Activated CD4-positive, alpha-beta T cell treated with anti-CD3 and anti-CD28 coated beads, Interleukin-2, amount 50 U/mL, for 4 hours (primary cell): ENCODE measurements around the gene MDH1.

ENCODE experiments used
- DNase-seq, 2 experiments: peaks; one replicate each; pipeline ENCODE4 v3.0.0-alpha.2; 2020

MDH1 gene

DNA sequence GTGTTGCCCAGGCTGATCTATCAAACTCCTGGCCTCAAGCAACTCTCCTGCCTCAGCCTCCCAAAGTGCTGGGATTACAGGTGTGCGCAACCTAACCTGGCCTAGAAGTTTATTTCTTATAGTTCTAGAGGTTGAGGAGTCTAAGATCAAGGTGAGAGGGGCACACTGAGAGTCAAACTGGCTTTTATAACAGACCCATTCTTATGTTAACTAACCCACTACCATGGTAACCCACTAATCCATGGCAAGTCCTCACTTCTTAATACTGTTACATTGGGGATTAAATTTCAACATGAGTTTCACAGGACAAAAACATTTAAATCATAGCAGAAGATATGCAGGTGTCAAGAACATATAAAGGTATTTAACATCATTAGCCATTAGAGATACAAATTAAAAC is 50.6 kb downstream of the MDH1 start:
- no peak for DNase-seq

DNA sequence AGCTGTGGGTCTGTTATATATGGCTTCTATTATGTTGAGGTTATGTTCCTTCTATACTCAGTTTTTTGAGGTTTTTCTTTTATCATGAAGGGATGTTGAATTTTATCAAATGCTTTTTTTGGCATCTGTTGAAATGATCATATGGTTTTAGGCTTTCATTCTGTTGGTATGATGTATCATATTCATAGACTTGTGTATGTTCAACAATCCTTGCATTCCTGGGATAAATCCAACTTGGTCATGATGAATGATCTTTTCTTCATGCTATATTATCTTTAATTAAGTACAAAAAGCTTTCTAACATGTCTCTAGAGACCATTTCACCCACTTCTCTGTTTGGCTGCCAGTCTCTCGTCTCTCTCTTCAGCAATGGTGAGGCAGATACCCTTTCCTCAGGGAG is 54.2 kb downstream of the MDH1 start:
- no peak for DNase-seq

DNA sequence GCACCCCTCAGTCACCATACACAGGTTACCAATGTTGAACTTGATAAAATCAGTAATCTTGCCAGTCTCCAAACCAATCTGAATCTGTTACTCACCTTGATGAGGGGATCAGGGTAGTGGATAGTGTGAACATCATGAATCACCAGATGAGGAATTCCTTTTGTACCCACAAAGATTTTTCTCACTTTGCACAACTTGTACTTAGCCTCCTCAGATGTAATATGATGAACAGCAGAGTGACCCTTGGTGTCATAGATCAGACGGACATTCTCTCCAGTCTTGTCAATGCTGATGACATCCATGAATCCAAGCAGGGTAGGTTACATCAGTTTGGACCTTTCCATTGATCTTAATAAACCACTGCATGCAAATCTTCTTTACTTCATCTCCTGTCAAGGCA is 54.7 kb downstream of the MDH1 start:
- no peak for DNase-seq

DNA sequence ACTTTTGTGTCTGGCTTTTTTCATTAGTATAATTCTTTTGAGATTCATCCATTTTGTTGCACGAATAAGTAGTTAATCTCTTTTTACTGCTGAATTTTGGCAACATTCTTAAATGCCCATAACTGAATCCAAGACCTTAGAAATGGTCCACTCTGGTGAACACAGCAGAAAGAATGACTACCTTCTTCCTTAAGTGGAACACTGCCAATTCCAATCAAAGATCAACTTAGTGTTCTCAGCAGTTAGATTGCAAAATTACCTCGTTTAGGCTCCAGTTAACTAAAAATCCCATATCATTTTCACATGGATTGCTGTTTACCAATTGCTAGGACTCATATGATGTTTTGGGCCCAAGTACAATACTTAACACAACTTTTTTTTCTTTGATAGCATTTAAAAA is 59.9 kb downstream of the MDH1 start:
- no peak for DNase-seq

DNA sequence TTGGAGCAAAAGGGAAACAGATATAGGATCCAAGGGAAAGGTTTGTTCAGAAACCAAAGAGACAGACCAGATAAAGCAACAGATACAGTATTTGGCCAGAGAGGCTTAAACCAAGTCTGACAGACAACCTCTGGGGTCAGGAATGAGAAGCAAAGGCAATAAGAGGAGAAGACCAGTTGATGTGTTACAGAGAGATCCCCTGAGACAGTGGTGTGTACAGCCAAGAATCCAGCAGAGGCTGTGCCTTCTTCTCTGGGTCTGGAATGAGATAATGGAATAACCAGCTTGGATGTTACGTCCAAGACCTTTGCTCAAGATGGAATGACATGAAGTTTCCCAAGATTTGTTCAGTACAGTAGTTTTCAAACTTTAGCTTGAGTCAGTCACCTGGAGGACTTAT is 61.1 kb downstream of the MDH1 start:
- no peak for DNase-seq

DNA sequence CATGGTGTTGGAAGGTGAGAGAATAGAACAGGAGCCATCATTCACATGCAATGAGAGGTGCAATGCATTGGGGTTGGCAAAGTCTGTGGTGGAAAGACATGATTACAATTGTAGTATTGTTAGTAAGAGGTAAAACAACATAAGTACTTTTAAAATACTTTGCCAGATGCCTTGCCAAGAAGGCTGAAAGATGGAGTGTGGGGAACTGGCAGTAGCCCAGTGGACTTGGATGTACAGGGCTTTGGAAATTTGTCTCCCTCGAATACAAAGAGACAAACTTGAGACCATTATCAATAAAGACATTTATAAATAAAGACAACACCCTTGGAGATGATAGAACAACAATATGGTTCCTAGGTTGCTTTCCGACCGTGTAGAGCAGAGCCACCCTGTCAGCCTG is 62.0 kb downstream of the MDH1 start:
- no peak for DNase-seq

DNA sequence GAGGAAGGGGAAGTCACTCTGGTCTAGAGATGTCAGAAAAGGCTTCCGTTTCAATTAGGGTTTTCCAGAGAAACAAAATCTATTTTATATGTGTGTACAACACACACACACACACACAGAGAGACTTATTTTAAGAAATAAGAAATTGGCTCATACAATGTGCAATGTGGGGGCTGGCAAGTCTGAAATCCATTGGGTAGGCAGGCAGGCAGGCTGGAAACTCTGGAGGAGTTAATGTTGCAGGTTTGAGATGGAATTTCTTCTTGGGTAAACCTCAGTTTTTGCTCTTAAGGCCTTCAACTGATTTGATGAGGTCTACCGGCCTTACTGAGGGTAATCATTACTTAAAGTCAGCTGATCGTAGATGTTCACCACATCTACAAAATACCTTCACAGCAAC is 62.6 kb downstream of the MDH1 start:
- no peak for DNase-seq

DNA sequence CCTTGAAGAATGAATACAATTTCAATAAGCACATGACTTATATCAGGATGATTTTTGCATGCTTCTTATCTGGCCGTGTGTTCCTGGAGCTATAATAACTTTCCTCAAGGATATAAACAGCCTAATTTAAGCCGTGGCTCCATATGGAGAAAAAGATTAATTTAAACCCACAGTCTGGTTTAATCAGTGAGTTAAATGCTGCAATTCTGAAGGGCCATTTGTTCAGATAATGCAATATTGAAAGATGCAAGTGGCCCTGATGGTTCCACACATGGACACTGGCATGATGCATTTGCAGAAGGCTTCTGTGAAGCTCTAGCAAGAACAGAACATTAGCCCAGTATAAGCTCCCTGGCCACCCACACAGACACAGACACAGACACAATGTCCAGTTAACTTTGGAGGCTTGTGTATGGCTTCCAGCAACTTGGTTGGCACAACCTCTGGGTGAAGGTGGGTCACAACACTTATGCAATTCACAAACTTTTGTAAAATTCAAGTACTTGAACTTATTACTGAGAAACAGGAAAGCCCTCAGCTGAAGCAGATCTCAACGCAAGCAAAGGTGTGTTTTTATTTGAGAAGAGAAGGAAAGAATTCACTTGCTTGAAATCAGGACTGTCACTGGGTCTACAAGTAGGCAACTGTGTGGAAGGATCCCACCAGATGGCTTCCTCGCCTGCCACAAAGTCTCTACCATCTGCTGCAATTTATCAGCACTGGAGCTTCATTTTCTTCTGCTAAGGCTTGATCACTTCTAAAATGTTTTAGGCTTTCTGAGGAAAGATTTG is 63.3 kb downstream of the MDH1 start:
- no peak for DNase-seq

DNA sequence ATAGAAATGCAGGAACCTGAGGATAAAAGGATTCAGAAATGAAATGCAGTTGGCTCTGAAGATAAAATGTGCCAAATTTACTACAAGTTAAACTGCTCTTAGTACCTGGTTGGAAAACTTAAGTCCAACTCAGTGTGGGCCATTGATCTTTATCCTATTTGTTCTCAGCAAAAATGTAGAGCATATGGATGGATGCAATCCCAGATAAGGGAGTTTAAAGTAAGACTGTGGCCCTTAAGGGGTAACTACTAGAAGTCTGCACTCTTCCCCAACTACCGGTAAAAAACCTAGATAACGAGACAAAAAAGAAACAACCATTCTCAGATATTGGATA is 63.9 kb downstream of the MDH1 start:
- DNase-seq: no peak

DNA sequence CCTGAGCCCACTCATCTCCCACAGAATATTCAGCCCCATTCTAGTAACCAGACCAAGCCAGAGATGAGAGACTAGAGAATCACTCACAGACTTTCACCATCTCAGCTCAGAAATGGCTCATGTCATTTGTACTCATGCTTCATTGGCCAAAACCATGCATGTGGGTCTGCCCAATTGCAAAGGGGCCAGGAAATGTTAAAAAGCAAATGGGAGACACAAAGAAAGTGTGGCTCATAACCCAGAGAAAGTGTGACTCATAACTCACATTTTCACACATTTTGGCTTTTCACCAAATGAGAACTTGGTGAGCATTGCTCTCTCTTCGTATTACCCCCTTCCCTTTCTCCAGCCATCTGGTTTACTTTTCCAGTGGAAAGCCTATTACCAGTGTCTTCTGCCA is 66.2 kb downstream of the MDH1 start:
- no peak for DNase-seq
